K562 (cell line): Measurements from ENCODE around the gene LIPI. TPM values are rescaled to one million over a fixed set of nuclear protein-coding genes. Genes with fewer than 3 reads are reported as not detected.
A peak's percentile ranks its signal among the peaks of the same experiment; 100 is the strongest.

Experiments
- ATAC-seq: fragments of 200-7000 bp; cut with Tn5 transposase; 3 replicates; pipeline ENCODE4 v1.9.1; 2020; ENCODE audit warnings: moderate library complexity
- BruUV-seq: library from RNA; stranded (reverse); fragments of 400-500 nt; replicated peaks from 2 replicates; lab custom pipeline; 2021; lab: Mats Ljungman, UMichigan
- CTCF ChIA-PET: fragments of 300-600 bp; formaldehyde crosslinking; extraction: SDS; loops from one replicate; lab custom pipeline; 2021; ENCODE audit warnings: low intra/inter-chr PET ratio; lab: Yijun Ruan, JAX
- POLR2A ChIA-PET: fragments of 300-600, 350-650 bp; sonication (Branson Sonifier 250); formaldehyde crosslinking; extraction: SDS; loops from one replicate; lab custom pipeline; 2021; ENCODE audit warnings: antibody characterized with exemption, inconsistent platforms; lab: Yijun Ruan, JAX
- DNase-seq, 4 experiments: peaks; one replicate each; pipeline versions ENCODE4 v3.0.0 to v3.0.0-alpha.2; 2011 to 2018; ENCODE audit warnings: low spot score in 3 of 4, mixed read lengths in 3 of 4; ENCODE audit errors: extremely low read depth in 1 of 4
- FAIRE-seq: peaks from 2 replicates; lab custom pipeline; 2011; peaks lifted over from hg19 to GRCh38; lab: Jason Lieb, UNC
- H2AFZ ChIP-seq: 2 replicates; pipeline ENCODE4 v1.6.0; 2011; ENCODE audit warnings: low read depth, low read length, control low read depth, inconsistent platforms
- H3K27ac ChIP-seq: fragments of 200-600 bp; 3 replicates; pipeline ENCODE4 v1.8.0; 2011; ENCODE audit warnings: low read depth, mild to moderate bottlenecking, control low read depth, inconsistent platforms, low read length, moderate library complexity, mixed read lengths; ENCODE audit errors: extremely low read depth
- H3K27me3 ChIP-seq, 2 experiments: fragments of 300-600 bp in 1 of 2; 2 replicates in 1 of 2; 3 replicates in 1 of 2; pipeline versions ENCODE4 v1.6.0 to v1.8.0; 2011; ENCODE audit warnings: inconsistent platforms in 2 of 2, low read length in 2 of 2, mild to moderate bottlenecking in 1 of 2, mixed read lengths in 1 of 2, moderate library complexity in 1 of 2; ENCODE audit not compliant: control insufficient read depth in 2 of 2, insufficient read depth in 2 of 2
- H3K36me3 ChIP-seq: fragments of 300-600 bp; 3 replicates; pipeline ENCODE4 v1.8.0; 2011; ENCODE audit warnings: mild to moderate bottlenecking, low read length, inconsistent platforms; ENCODE audit not compliant: control insufficient read depth, insufficient read depth
- H3K4me1 ChIP-seq, 2 experiments: fragments of 200-600 bp in 1 of 2; replicated peaks in 1 of 2; 2 replicates in 1 of 2; 3 replicates in 1 of 2; pipeline versions ENCODE4 v1.5.1 to v1.8.0; 2011; ENCODE audit warnings: inconsistent platforms in 2 of 2, low read length in 2 of 2, mild to moderate bottlenecking in 1 of 2, mixed read lengths in 1 of 2, moderate library complexity in 1 of 2; ENCODE audit not compliant: control insufficient read depth in 2 of 2, insufficient read depth in 2 of 2
- H3K4me2 ChIP-seq: 2 replicates; pipeline ENCODE4 v1.6.1; 2011; ENCODE audit warnings: low read length, control low read depth, inconsistent platforms, mixed read lengths; ENCODE audit not compliant: insufficient read depth
- H3K4me3 ChIP-seq: fragments of 200-600 bp; sonication (generic), shearing (Covaris generic); 2 replicates; pipeline ENCODE4 v1.5.1; 2016; ENCODE audit warnings: control low read depth, inconsistent platforms
- H3K79me2 ChIP-seq: fragments of 200-600 bp; 3 replicates; pipeline ENCODE4 v1.8.0; 2011; ENCODE audit warnings: low read length, inconsistent platforms; ENCODE audit not compliant: control insufficient read depth, insufficient read depth
- H3K9ac ChIP-seq, 2 experiments: 2 replicates each; pipeline versions ENCODE4 v1.6.0 to v1.6.1; 2011; ENCODE audit warnings: low read depth in 2 of 2, low read length in 2 of 2, control low read depth in 1 of 2, inconsistent platforms in 1 of 2, mild to moderate bottlenecking in 1 of 2, mixed read lengths in 1 of 2; ENCODE audit not compliant: insufficient read depth in 1 of 2
- H3K9me1 ChIP-seq: one replicate; pipeline ENCODE4 v1.6.0; 2011; ENCODE audit warnings: inconsistent platforms, mild to moderate bottlenecking, low read length, moderate library complexity; ENCODE audit not compliant: control insufficient read depth, insufficient read depth
- H3K9me3 ChIP-seq: replicated peaks from 2 replicates; pipeline ENCODE4 v1.5.1; 2011; ENCODE audit warnings: low read depth, low read length, inconsistent platforms; ENCODE audit not compliant: control insufficient read depth, insufficient read depth
- H4K20me1 ChIP-seq: replicated peaks from 2 replicates; pipeline ENCODE4 v1.6.1; 2011; ENCODE audit warnings: low read length, inconsistent platforms, mixed read lengths; ENCODE audit not compliant: control insufficient read depth, insufficient read depth
- ATF7 ChIP-seq: fragments of 450-650 bp; IDR thresholded peaks from 2 replicates; pipeline ENCODE4 v1.7.1; 2014; ENCODE audit warnings: mild to moderate bottlenecking, moderate library complexity
- CHD1 ChIP-seq: fragments of 200-600 bp; sonication (generic); IDR thresholded peaks from one replicate; pipeline ENCODE4 v1.6.1; 2012; ENCODE audit warnings: mild to moderate bottlenecking, moderate library complexity, low read length, inconsistent platforms
- CTCF ChIP-seq, 3 experiments: IDR thresholded peaks in 2 of 3; conservative IDR thresholded peaks in 1 of 3; 2 replicates each; pipeline ENCODE4 v1.5.1; 2011 to 2012; ENCODE audit warnings: low read length in 3 of 3, mild to moderate bottlenecking in 3 of 3, control low read depth in 2 of 3, improper control_type of control experiment in 1 of 3, inconsistent platforms in 1 of 3, low read depth in 1 of 3, mixed read lengths in 1 of 3, moderate library complexity in 1 of 3; ENCODE audit not compliant: insufficient read depth in 2 of 3
- GATAD2A ChIP-seq: fragments of 450-650 bp; IDR thresholded peaks from 2 replicates; pipeline ENCODE4 v1.6.1; 2017
- HNRNPL ChIP-seq: fragments of 200-400 bp; formaldehyde crosslinking; IDR thresholded peaks from 2 replicates; pipeline ENCODE4 v1.6.1; 2017; ENCODE audit warnings: low read depth, mild to moderate bottlenecking, low read length
- NKRF ChIP-seq: fragments of 450-650 bp; IDR thresholded peaks from 2 replicates; pipeline ENCODE4 v1.6.1; 2016; ENCODE audit warnings: borderline replicate concordance
- RFX1 ChIP-seq: fragments of 450-650 bp; IDR thresholded peaks from 2 replicates; pipeline ENCODE4 v1.6.1; 2016; ENCODE audit warnings: mild to moderate bottlenecking, moderate library complexity
- SMC3 ChIP-seq: conservative IDR thresholded peaks from 2 replicates; pipeline ENCODE4 v1.6.1; 2011; ENCODE audit warnings: low read depth, low read length, improper control_type of control experiment; ENCODE audit not compliant: insufficient read depth
- STAG1 ChIP-seq: sonication (generic); formaldehyde crosslinking; IDR thresholded peaks from 2 replicates; pipeline ENCODE4 v1.5.0; 2020; ENCODE audit warnings: missing genetic modification reagents, borderline replicate concordance
- TCF3 ChIP-seq: sonication (generic); formaldehyde crosslinking; IDR thresholded peaks from 2 replicates; pipeline ENCODE4 v1.4.0; 2020; ENCODE audit warnings: mild to moderate bottlenecking, missing genetic modification reagents
- ZNF175 ChIP-seq: fragments of 200-800 bp; sonication (Bioruptor generic); IDR thresholded peaks from 2 replicates; pipeline ENCODE4 v1.6.1; 2016; ENCODE audit warnings: low read depth, mild to moderate bottlenecking, missing genetic modification characterization, missing compliant biosample characterization
- ZNF274 ChIP-seq: IDR thresholded peaks from 2 replicates; pipeline ENCODE4 v1.6.1; 2011; ENCODE audit warnings: low read depth, mild to moderate bottlenecking, low read length, moderate library complexity, borderline replicate concordance
- ZNF324 ChIP-seq: fragments of 250-450 bp; sonication (Bioruptor Pico); IDR thresholded peaks from 2 replicates; pipeline ENCODE4 v1.4.0; 2020; ENCODE audit warnings: mild to moderate bottlenecking
- ZNF511 ChIP-seq: sonication (generic); formaldehyde crosslinking; IDR thresholded peaks from 2 replicates; pipeline ENCODE4 v1.8.0; 2022; ENCODE audit warnings: mild to moderate bottlenecking, missing genetic modification reagents
- WGBS: fragments of 100-300 bp; shearing (Covaris generic); methylation state at CpG from one replicate; pipeline ENCODE4 v1.1.6; 2016; ENCODE audit warnings: low coverage, mixed read lengths; ENCODE audit not compliant: insufficient coverage; ENCODE audit errors: missing lambda C conversion rate; 5-methylcytosine and 5-hydroxymethylcytosine counted together
- in situ Hi-C: fragments of 300-500 bp; cut with MboI; formaldehyde crosslinking; loops from 4 replicates; pipeline ENCODE4 v1.15.0; 2018; ENCODE audit warnings: inconsistent platforms, mixed read lengths
- intact Hi-C: fragments of 100-400 bp; cut with micrococcal nuclease; formaldehyde crosslinking; loops from 2 replicates; pipeline ENCODE4 v1.14.2; 2022
- polyA plus RNA-seq, 8 experiments: library from polyadenylated mRNA; depleted of rRNA in 4 of 8; stranded (reverse) in 5 of 8; unstranded in 3 of 8; fragments of >200 nt; fragmentation: Nextera tagmentation in 2 of 8; fragmentation: Illumina TruSeq in 1 of 8; extraction: Ambion mirVana in 2 of 8; extraction: Trizol in 1 of 8; gene quantifications; 2 replicates each; pipeline versions ENCODE4 v1.2.1 to v1.2.3, GENCODE V29; 2011 to 2014; ENCODE audit warnings: inconsistent platforms in 1 of 8, missing spikeins in 1 of 8
- total RNA-seq, 7 experiments: library from RNA; depleted of rRNA in 6 of 7; stranded (reverse); fragments of >200 nt in 6 of 7; fragmentation: Illumina TruSeq in 2 of 7; extraction: Trizol in 2 of 7; gene quantifications; 2 replicates each; pipeline versions ENCODE4 v1.2.1 to v1.2.3, GENCODE V29; 2011 to 2021; ENCODE audit warnings: low replicate concordance in 1 of 7
- TF ChIP-seq, protein P1 (sequence below): fragments of 250-450 bp; sonication (Bioruptor Pico); IDR thresholded peaks from 2 replicates; pipeline ENCODE4 v1.4.0; 2020
- TF ChIP-seq, protein P2 (sequence below): fragments of 450-650 bp; formaldehyde crosslinking; IDR thresholded peaks from 2 replicates; pipeline ENCODE4 v1.4.0; 2020; ENCODE audit warnings: mild to moderate bottlenecking, moderate library complexity

Gene LIPI
- total and polyA plus RNA-seq, 9 of the 15 experiments (the other 6 are each of a cell fraction or from before 2014, with no cell fraction given), result not detected

- in situ Hi-C loops (no loop called here), intact Hi-C loops (loop anchor here (2.0 to 10.0 kb wide), 6 partner anchors 38 to 1333 kb away; no protein-coding TSS in a partner anchor)
- H3K9ac ChIP-seq, result no peak overlapping the region
- no peaks in the 10 kb centered on the region for H3K9me1 ChIP-seq
- H3K4me1 ChIP-seq, result no peaks in the 10 kb centered on the region; a peak in 1 of 5 replicates
- H3K4me2 ChIP-seq, result no peak overlapping the region
- no peaks in the 10 kb centered on the region for H3K27me3 ChIP-seq
- WGBS, result 25% methylated on average over 3 of the region's 3 CpGs
- ChIA-PET POLR2A (no interaction called here), CTCF (interaction anchor here (0.6 to 0.9 kb wide), 3 partner anchors 719 to 1293 kb away, joined by 3 read pairs; no protein-coding TSS in a partner anchor)
- no peak overlapping the region for H2AFZ ChIP-seq
- no peaks in the 10 kb centered on the region for H3K79me2 ChIP-seq
- FAIRE-seq, result peak; percentile 91
- no peak overlapping the region for H3K27ac ChIP-seq
- peak; percentile 24 to 72 (median 34) for DNase-seq
- H4K20me1 ChIP-seq, result no peaks in the 10 kb centered on the region
- no peaks in the 10 kb centered on the region for H3K36me3 ChIP-seq
- peak; percentile 92 for ATAC-seq
- H3K4me3 ChIP-seq, result no peak overlapping the region
- H3K9me3 ChIP-seq, result no peaks in the 10 kb centered on the region
- BruUV-seq, result no TSS peak
- TF ChIP-seq CTCF (IDR thresholded peaks at IDR 0.05 in 2 of 3, conservative IDR thresholded peaks at IDR 0.05 in 1 of 3; ENCODE audit: insufficient read depth in 2 of 3, low read depth in 1 of 3, low read length in 3 of 3) (peak; percentile 48 to 78 (median 63); a peak in 5 of 6 replicates), HNRNPL (no peak), ZNF511 (CRISPR knock-in tag) (no peak), CHD1 (no peak), ZNF175 (no peak), TCF3 (CRISPR knock-in tag) (no peak), ZNF274 (no peak), NKRF (no peak), STAG1 (CRISPR knock-in tag) (peak; percentile 74; the same call in 1 of the 2 replicates), SMC3 (peak; percentile 47; the same call in 1 of the 2 replicates), ZNF324 (CRISPR knock-in tag) (no peak), ATF7 (no peak), GATAD2A (no peak), RFX1 (no peak)
- TF ChIP-seq, protein P1, sequence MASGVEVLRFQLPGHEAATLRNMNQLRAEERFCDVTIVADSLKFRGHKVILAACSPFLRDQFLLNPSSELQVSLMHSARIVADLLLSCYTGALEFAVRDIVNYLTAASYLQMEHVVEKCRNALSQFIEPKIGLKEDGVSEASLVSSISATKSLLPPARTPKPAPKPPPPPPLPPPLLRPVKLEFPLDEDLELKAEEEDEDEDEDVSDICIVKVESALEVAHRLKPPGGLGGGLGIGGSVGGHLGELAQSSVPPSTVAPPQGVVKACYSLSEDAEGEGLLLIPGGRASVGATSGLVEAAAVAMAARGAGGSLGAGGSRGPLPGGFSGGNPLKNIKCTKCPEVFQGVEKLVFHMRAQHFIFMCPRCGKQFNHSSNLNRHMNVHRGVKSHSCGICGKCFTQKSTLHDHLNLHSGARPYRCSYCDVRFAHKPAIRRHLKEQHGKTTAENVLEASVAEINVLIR, result no peak
- TF ChIP-seq, protein P2, sequence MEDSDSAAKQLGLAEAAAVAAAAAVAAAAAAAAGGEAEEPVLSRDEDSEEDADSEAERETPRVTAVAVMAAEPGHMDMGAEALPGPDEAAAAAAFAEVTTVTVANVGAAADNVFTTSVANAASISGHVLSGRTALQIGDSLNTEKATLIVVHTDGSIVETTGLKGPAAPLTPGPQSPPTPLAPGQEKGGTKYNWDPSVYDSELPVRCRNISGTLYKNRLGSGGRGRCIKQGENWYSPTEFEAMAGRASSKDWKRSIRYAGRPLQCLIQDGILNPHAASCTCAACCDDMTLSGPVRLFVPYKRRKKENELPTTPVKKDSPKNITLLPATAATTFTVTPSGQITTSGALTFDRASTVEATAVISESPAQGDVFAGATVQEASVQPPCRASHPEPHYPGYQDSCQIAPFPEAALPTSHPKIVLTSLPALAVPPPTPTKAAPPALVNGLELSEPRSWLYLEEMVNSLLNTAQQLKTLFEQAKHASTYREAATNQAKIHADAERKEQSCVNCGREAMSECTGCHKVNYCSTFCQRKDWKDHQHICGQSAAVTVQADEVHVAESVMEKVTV (CRISPR knock-in tag), result peak; percentile 58; the same call in 1 of the 2 replicates
Measured at GRCh38 chr21:14259747-14260146, 49.0 kb upstream of the LIPI start.
